8988T (cell line): Measurements from ENCODE around the gene PRRT2.
"Not testable (repeated sequence)": the region's sequence is repeated elsewhere in the genome, so short reads cannot be mapped to it uniquely, and the experiment has no call there.

Source experiments
- DNase-seq: peaks from one replicate; pipeline ENCODE4 v3.0.0; 2011

PRRT2 gene

DNA sequence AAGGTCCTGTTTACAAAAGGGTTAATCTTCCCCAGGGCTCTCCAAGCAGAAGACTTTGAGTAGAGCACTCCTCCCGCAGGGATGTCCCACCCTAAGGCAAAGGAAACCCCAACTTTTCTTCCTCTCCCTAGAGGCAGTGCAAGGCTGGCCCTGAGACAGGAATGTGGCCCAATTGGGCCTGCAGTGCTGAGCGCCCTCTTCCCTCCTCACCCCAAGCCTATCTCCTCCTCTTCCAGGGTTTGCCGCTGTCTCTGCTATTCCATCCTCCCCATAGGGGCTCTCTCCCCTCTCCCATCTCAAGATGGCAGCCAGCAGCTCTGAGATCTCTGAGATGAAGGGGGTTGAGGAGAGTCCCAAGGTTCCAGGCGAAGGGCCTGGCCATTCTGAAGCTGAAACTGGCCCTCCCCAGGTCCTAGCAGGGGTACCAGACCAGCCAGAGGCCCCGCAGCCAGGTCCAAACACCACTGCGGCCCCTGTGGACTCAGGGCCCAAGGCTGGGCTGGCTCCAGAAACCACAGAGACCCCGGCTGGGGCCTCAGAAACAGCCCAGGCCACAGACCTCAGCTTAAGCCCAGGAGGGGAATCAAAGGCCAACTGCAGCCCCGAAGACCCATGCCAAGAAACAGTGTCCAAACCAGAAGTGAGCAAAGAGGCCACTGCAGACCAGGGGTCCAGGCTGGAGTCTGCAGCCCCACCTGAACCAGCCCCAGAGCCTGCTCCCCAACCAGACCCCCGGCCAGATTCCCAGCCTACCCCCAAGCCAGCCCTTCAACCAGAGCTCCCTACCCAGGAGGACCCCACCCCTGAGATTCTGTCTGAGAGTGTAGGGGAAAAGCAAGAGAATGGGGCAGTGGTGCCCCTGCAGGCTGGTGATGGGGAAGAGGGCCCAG is 1.0 kb downstream of the PRRT2 start:
- DNase-seq: no peak

DNA sequence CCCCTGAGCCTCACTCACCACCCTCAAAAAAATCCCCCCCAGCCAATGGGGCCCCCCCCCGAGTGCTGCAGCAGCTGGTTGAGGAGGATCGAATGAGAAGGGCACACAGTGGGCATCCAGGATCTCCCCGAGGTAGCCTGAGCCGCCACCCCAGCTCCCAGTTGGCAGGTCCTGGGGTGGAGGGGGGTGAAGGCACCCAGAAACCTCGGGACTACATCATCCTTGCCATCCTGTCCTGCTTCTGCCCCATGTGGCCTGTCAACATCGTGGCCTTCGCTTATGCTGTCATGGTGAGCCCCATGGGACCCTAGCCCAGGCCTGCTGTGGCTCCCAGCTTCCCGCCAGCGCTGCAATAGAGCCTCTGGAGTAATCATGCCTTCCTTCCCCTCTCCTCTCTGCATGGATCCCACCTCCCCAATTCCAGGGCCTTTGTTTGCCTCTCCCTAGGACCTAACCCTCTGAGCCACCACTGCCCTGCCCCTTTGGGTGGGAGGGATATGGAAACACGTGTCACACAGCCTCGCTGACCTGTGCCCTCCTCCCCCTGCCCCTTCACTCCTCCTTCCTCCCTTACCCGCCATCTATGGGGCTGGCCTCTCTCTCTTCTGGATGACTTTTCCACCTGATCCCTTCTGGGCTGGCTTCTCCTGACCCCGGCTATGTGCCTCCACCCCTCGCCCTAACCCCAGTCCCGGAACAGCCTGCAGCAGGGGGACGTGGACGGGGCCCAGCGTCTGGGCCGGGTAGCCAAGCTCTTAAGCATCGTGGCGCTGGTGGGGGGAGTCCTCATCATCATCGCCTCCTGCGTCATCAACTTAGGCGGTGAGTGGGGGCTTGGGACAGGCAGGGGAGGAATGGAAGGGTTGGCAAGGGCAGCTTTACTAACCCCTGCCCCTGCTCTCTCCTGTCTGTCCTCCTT is 1.9 kb downstream of the PRRT2 start:
- no peak for DNase-seq

DNA sequence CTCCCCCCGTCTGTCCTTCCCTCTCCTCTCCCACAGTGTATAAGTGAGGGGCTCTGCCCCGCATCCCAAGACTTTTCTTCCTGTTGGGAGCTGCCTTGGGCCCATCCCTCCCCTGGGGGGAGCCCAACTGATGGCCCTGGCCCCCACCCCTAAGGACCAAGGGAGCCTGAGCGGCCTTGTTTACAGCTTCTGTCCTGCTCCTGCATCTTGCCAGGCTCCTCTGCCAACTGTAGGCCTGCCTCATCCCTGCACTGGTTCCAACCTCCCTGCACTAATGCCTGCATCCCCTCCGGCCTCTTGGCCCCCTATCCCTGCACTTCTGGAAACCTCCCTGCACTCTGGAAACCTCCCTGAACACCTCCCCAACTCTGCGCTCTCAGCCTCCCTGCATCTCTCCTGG is 2.6 kb downstream of the PRRT2 start:
- DNase-seq: no peak

DNA sequence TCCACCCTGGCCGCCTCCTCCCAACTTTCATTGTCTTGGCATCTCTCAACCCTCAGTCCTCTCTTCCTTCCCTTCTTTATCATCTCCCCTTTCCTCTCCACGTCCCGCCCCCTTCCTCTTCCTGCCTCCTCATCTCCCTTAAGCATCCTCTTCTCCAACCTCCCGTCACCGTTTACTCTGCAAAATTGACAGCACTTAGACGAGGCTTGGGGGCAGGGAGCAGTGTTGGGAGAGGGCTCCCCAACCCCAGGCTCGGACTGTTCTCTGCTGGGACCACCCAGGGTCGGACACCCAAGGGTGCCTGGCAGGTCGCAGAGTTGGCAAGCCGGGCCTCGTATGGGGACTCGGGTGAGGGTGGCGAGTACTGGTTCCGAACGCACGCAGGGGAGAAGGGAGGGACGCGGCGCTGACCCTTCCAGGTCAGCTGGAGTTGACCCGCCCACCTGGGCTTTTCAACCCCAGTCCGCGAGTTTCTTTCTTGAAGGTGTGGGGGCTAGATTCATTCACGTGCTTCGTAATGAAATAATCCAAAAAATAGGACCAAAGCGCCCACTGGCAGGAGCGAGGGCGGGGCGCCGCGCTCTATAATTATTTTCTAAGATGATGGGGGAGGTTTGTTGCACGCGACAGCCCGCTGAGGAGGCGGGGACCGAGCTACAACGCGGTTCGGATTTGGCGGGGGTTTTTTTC is 3.2 kb downstream of the PRRT2 start:
- DNase-seq: no peak

DNA sequence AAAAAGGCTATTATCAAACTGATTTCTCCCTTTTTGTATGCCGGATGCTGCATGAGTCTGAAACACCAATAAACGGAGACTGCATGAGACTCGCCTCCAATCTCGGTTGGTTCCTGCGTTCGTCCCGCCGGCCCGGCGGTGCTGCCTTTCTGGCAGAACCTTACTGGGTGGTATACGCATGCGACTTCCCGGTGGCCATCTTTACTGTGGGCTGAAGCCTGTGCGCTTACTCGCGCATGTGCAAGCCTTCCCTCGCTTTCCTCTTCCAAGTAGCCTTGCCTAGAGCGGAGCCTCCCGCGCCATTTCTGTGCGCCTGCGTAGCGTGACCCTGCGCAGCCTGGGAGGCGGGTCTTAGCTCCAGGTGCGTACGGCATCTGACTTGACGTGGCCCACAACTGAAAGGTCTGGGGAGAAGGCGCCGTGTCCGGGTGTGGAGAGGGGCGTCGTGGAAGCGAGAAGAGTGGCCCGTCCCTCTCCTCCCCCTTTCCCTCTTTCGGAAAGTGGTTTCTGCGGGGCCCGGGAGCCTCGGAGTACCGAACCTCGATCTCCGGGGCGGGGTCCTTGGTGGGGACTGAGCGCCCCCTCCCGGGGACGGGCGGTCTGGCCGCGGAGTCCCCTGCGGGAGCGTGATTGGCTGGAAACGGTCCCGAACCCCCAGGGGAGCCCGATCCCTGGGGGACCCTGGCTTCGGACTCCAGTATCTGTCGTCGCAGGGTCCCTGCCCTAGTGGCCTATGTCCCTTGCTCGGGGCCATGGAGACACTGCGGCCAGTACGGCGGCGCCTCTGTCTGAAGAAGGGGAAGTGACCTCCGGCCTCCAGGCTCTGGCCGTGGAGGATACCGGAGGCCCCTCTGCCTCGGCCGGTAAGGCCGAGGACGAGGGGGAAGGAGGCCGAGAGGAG is 4.0 kb downstream of the PRRT2 start, which contains the start of gene PAGR1:
PAGR1 (plus strand) TSS at position 360 of the 901 bp plus-strand sequence; CDS start at position 734, 374 bp downstream.
- DNase-seq: peak; percentile 89

DNA sequence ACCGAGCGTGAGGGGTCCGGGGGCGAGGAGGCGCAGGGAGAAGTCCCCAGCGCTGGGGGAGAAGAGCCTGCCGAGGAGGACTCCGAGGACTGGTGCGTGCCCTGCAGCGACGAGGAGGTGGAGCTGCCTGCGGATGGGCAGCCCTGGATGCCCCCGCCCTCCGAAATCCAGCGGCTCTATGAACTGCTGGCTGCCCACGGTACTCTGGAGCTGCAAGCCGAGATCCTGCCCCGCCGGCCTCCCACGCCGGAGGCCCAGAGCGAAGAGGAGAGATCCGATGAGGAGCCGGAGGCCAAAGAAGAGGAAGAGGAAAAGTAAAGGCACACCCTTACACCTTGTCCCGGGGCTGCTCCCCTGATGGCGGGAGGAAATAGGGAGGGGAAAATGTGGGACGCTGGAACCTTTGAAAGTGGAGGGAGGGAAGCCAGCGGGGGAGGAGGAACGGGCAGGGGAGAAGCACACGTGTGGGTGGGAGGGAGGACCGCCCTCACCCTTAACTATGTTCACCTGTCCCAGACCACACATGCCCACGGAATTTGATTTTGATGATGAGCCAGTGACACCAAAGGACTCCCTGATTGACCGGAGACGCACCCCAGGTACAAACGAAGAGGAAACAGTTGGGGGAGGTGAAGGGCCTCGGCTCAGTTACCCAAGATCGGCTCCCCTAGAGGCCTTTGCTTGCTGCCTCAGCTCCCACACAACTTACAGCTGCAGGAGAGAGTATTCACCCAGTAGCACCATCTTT is 4.9 kb downstream of the PRRT2 start:
- DNase-seq: peak; percentile 71

DNA sequence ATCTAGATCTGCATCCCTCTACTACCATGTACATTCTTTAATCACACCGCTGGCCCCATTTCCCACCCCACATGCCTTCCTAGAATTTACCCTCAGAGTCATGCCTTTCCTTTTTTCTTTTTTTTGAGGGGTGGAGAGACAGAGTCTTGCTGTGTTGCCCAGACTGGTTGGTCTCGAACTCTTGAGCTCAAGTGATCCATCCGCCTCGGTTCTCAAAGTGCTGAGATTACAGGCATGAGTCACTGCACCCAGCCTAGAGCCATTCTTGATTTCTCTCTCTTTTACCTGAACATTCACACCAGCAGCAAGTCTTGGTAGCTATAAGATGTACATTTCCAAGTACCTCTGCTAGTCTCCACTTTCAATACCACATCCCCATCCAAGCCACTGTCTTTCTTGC is 6.1 kb downstream of the PRRT2 start:
- no peak for DNase-seq

DNA sequence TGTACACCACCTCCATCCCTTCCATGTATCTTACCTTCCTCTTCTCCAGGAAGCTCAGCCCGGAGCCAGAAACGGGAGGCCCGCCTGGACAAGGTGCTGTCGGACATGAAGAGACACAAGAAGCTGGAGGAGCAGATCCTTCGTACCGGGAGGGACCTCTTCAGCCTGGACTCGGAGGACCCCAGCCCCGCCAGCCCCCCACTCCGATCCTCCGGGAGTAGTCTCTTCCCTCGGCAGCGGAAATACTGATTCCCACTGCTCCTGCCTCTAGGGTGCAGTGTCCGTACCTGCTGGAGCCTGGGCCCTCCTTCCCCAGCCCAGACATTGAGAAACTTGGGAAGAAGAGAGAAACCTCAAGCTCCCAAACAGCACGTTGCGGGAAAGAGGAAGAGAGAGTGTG is 7.5 kb downstream of the PRRT2 start:
- no peak for DNase-seq

DNA sequence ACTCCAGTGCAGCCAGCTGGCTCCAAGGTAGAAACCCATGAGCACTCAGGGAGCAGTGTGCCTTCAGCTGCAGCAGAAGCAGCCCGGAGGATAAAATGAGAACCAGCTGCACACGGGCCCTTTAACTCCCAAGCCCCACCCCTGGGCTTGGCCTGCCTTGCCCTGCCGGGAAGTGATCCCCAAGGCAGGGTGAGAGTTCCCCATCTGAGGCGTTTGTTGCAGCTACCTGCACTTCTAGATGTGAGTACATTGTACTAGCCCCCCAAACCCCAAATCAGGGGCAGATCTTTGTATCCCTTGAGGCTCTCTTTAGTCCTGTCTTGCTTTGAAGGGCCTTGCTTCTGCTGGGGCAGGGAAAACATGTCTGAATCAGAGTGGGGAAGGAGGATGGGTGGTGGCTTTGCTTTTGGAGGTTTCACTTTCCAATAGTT is 8.3 kb downstream of the PRRT2 start, which contains the start of gene MVP:
MVP (plus strand) TSS at position 192 of the 431 bp plus-strand sequence. CDS start 10,088 bp downstream, outside the sequence.
- DNase-seq: no peak

DNA sequence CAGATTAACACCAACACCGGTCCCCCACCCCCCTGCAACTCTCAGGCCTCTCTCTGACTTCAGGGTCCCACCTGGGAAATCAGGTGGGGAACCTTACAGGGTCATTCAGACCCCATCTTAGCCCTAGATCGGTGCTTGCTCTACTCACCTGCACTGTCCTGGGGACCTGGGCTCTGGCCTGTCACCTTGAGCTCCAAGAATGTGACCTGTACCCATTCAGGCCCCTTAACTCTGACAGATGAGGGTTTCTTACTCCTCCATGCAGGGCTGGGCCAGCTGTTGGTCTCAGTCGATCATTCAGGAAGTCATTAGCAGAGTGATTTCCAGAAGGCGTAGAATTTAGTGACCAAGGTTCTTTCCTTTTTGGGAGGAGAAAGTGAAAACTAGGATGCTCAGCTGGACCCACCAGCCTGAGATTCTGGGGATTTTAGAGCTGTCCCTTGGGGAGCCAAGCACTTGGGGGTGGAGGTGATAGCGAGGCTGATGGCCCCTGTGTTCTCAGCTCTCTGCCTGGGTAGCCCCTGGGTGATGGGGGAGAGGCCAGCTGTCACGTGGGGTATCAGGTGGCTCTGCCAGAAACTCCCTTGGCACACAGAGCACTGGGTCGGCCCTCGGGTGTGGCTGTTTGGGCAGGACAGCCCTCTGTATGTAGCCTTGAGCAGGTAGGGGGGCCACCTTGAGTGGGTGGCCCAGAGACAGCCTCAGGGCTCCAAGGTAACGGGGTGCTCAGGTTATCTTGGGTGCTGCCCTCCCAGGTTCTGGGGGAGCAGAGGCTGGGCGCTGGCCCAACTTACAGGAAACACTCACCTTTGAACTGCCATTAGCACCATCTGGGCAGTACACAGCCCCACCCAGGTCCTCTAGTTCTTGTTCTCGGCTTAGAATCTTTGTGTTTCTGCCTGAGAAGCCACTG is 9.0 kb downstream of the PRRT2 start:
- no peak for DNase-seq

DNA sequence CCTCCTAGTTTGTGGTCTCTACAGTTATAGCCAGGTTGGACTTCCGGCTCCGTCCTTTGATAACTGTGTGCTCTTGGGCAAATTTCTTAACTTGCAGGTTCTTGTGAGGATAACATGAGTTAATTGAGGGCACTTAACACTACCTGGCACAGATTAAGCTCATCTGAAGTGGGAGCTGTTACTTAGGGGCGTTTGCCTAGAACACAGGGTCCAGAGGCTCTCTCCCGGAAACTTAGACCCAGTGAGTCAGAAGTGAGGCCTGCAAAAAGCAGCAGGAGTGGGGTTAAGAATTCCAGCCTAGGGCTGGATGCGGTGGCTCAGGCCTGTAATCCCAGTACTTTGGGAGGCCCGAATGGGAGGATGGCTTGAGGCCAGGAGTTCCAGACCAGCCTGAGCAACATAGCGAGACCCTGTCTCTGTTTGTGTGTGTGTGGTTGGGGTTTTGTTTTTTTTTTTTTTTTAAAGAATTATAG is 9.7 kb downstream of the PRRT2 start:
- peak; percentile 61 for DNase-seq

DNA sequence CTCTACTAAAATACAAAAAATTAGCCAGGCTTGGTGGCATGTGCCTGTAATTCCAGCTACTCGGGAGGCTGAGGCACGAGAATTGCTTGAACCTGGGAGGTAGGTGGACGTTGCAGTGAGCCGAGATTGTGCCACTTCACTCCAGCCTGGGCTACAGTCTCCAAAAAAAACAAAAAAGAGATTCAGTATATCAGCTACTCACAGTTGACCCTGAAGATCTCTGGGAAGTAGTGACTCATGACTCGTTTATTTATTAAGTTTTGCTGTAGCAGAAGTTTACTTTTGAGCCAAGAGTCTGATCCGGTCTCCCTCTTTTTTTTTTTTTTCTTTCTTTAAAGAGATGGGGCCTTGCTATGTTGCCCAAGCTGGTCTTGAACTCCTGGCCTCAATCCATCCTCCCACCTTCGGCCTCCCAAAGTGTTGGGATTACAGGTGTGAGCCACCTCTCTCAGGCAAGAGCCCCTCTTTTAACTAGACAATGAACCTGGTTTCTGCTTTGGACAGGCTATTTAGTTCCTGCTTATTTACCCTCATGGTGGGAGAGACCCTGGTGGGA is 12.7 kb downstream of the PRRT2 start:
- no peak for DNase-seq

DNA sequence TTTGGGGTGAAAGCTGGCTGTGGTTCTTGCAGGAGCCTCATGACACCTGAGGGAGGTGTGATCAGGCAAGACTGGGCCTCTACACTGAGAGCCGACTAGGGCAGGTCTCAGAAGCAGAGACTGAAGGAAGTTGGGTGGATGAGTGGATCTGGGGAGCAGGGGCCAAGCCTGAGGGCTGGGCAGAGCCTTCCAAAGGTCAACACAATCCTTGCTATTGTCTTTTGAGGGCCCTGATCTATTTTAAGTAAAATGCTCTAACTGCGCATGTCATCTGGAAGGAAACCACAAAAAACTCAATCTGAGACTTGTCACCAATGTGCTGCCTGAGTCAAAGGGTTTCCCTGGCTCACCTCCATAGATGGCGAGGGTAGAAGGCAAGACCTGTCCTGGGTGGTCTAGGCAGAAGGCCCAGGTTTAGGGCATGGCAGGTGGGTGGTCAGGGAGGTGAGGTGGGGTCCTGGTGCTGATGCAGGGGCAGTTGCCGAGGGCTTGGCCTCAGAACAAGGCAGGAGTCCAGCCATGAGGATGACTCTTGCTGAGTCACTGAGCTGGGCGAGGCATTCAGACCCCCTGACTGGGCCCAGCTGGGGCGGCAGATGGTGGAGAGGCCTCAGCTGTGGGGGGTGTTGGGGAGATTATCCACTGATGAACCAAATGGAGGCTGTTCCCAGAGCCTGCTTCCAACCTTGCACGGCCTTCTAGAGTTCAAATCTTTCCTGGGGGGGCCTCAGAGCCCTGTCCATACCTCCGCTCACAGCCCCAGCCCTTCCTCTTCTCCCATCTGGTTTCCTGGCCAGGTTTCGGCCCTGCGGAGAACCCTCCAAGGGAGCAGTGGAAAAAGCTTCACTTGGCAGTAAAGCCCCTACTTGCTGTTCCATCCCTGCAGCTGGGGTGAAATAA is 13.4 kb downstream of the PRRT2 start:
- no peak for DNase-seq

DNA sequence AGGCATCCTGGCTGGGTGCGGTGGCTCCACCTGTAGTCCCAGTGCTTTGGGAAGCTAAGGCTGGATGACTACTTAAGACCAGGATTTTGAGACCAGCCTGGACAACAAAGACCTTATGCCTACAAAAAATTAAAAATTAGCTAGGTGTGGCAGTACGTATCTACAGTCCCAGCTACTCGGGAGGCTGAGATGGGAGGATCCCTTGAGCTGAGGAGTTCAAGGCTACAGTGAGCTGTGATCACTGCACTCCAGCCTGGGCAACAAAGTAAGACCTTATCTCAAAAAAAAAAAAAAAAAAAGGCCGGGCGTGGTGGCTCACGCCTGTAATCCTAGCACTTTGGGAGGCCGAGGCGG is 14.3 kb downstream of the PRRT2 start:
- no peak for DNase-seq

DNA sequence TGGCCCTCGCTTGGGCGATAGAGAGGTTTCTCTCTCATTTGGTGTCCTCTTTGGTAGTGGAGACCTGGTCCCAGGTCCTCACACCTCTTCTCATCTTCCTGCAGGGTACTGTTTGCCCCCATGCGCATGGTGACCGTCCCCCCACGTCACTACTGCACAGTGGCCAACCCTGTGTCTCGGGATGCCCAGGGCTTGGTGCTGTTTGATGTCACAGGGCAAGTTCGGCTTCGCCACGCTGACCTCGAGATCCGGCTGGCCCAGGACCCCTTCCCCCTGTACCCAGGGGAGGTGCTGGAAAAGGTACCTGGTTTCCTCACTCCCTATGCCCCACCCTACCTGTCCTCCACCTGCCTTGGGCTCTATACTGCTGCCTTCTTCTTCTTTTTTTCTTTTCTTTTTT is 18.8 kb downstream of the PRRT2 start:
- DNase-seq: no peak

DNA sequence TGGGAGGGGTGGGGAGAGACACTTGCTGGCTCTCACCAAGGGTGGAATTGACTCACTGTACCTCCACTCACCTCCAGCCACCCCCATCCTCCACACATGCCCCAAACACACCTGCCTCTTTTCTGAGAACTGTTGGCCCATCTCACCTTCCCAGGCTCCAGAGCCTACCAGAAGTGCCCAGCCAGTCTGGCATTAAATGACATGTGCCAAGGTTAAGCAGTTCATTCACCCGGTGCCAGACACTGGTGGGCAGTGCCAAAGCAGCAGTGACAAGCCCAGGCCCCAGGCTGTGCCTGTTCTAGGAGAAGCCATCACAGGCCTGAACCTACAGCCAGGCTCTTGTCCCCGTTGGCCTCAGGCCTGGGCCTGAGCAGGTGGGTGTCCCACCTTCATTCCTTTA is 19.5 kb downstream of the PRRT2 start:
- DNase-seq: no peak

DNA sequence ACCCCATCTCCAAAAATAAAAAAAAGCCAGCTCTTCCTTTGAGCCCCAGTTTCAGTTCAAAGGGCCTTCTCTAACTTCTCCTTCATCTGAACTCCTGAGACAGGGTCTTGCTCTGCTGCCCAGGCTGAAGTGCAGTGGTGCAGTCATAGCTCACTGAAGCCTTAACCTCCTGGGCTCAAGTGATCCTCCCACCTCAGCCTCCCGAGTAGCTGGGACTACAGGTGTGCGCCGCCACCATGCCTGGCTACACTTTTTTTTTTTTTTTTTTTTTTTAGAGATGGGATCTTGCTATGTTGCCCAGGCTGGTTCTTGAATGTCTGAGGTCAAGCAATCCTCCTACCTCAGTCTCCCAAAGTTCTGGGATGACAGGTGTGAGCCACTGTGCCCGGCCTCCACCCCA is 21.2 kb downstream of the PRRT2 start:
- not testable (repeated sequence) for DNase-seq

DNA sequence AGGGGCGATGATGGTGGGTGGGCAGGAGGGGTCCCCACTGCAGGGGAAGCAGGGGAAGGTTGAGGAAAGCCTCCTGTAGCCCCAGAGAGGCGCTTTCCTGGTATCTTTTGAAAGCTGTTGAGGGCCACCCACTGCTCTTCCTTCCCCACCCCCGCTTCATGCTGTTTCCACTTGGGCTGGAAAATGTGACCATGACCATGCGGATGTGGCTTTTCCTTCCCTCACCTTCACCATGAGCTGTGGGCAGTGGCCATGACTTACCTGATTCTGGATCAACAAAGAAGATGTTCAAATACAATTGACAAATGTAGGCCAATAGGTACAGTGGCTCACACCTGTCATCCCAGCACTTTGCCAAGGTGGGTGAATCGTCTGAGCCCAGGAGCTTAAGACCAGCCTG is 22.1 kb downstream of the PRRT2 start:
- no peak for DNase-seq

DNA sequence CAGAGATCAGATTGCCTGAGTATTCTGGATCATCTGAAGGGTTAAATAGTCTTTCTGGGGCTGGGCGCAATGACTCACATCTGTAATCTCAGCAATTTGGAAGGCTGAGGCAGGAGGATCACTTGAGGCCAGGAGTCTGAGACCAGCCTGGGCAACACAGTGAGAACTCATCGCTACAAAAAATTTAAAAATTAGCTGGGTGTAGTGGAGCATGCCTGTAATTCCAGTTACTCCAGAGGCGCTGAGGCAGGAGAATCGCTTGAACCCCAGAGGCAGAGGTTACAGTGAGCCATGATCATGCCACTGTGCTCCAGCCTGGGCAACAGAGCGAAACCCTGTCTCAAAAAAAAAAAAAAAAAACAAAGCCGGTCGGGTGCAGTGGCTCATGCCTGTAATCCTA is 23.9 kb downstream of the PRRT2 start:
- no peak for DNase-seq
